Uterus (tissue), 4 donors: ENCODE measurements around the gene SH2D3C. TPM values are rescaled to one million over a fixed set of nuclear protein-coding genes. Genes with fewer than 3 reads are reported as not detected.

Experiments used
- DNase-seq, 2 donors: peaks; one replicate each; pipeline ENCODE4 v3.0.0-alpha.2; 2019 to 2020
- H3K27ac ChIP-seq, 2 donors: fragments of 200-600 bp; sonication (generic); 1 replicate in 1 of 2; 2 replicates in 1 of 2; pipeline ENCODE4 v1.5.1; 2016 to 2018
- H3K27me3 ChIP-seq, 2 donors: fragments of 200-600 bp; sonication (generic); one replicate each; pipeline ENCODE4 v1.5.1; 2018 to 2019; ENCODE audit warnings: control low read depth in 1 of 2
- H3K36me3 ChIP-seq, 2 donors: fragments of 200-600 bp; sonication (generic); one replicate each; pipeline ENCODE4 v1.5.1; 2019; ENCODE audit warnings: control low read depth in 1 of 2
- H3K4me1 ChIP-seq, 2 donors: fragments of 200-600 bp; sonication (generic); one replicate each; pipeline ENCODE4 v1.5.1; 2018 to 2019; ENCODE audit warnings: control low read depth in 1 of 2
- H3K4me3 ChIP-seq, 2 donors: fragments of 200-600 bp; sonication (generic); 1 replicate in 1 of 2; 2 replicates in 1 of 2; pipeline ENCODE4 v1.5.1; 2018 to 2019; ENCODE audit warnings: mild to moderate bottlenecking in 1 of 2
- H3K9me3 ChIP-seq, 2 donors: fragments of 200-600 bp; sonication (generic); one replicate each; pipeline ENCODE4 v1.5.1; 2019; ENCODE audit warnings: control low read depth in 1 of 2
- POLR2A ChIP-seq, 2 donors: fragments of 450-650 bp; IDR thresholded peaks; one replicate each; pipeline ENCODE4 v1.6.1; 2016; ENCODE audit warnings: antibody characterized with exemption in 2 of 2, mild to moderate bottlenecking in 1 of 2, moderate library complexity in 1 of 2
- intact Hi-C: fragments of 100-400 bp; cut with DNase I; formaldehyde crosslinking; loops from one replicate; pipeline ENCODE4 v1.15.1; 2023; ENCODE audit warnings: low total_unique reads
- total RNA-seq, 4 donors: library from RNA; depleted of rRNA in 3 of 4; stranded (reverse); fragments of >200 nt in 3 of 4; gene quantifications; one replicate each; pipeline versions ENCODE4 v1.1.0 to v1.2.4, GENCODE V29; 2014 to 2023
- TF ChIP-seq, protein P1 (sequence below), 4 experiments: fragments of 200-600 bp in 2 of 4; fragments of 450-650 bp in 2 of 4; sonication (generic) in 2 of 4; IDR thresholded peaks; one replicate each; pipeline ENCODE4 v1.5.1; 2016 to 2019; ENCODE audit warnings: antibody characterized with exemption in 4 of 4, mild to moderate bottlenecking in 2 of 4, moderate library complexity in 1 of 4
- donor health status: DM: yes; HTN: yes; CAD: no.

Gene SH2D3C
- total RNA-seq, 4 donors from 2014 or later: 3.6 to 38.1 (median 19.8) TPM

DNA sequence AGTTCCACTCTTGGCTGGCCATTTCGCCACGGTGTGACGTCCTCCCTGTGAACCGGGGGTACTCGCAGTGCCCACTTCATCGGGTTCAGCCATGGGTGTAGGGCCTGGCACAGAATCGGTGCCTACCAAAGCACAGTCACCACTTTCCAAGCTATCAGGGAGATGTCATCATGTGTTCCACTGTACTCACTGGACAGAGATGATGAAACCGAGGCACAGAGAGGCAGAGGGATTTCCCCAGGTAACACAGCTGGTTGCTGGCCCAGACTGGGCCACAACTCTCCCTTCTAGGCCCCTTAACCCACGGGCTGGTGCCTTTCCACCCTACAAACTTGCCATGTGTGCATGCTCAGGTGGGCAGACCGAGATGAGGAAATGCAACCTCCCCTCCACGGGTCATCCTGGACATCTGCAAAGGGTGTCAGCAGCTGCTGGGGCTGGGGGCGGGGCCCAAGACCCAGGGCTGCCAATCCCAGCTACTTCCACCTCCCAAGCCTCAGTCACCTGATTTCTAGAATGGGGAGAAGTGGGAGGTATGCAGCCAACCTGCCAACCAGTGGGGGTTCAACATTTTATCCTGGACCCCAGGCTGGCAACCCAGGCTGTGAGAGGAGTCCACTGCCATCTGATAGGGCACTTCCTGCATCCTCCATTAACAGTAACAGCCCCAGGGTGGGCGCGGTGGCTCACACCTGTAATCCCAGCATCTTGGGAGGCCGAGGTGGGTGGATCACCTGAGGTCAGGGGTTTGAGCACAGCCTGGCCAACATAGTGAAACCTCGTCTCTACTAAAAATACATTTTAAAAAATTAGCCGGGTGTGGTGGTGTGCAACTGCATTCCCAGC is 893 bp upstream of the SH2D3C start:
- no peak for TF ChIP-seq POLR2A (IDR thresholded peaks at IDR 0.05)
- TF ChIP-seq, protein P1, sequence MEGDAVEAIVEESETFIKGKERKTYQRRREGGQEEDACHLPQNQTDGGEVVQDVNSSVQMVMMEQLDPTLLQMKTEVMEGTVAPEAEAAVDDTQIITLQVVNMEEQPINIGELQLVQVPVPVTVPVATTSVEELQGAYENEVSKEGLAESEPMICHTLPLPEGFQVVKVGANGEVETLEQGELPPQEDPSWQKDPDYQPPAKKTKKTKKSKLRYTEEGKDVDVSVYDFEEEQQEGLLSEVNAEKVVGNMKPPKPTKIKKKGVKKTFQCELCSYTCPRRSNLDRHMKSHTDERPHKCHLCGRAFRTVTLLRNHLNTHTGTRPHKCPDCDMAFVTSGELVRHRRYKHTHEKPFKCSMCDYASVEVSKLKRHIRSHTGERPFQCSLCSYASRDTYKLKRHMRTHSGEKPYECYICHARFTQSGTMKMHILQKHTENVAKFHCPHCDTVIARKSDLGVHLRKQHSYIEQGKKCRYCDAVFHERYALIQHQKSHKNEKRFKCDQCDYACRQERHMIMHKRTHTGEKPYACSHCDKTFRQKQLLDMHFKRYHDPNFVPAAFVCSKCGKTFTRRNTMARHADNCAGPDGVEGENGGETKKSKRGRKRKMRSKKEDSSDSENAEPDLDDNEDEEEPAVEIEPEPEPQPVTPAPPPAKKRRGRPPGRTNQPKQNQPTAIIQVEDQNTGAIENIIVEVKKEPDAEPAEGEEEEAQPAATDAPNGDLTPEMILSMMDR (IDR thresholded peaks at IDR 0.05): no peak
- Histone ChIP-seq H3K27ac (peak overlapping the region; percentile 55 to 60), H3K9me3 (no peaks in the 10 kb centered on the region), H3K27me3 (no peaks in the 10 kb centered on the region), H3K36me3 (no peaks in the 10 kb centered on the region), H3K4me1 (no peaks in the 10 kb centered on the region), H3K4me3 (no peak overlapping the region)
- intact Hi-C loops: no loop called here
- no peak for DNase-seq

DNA sequence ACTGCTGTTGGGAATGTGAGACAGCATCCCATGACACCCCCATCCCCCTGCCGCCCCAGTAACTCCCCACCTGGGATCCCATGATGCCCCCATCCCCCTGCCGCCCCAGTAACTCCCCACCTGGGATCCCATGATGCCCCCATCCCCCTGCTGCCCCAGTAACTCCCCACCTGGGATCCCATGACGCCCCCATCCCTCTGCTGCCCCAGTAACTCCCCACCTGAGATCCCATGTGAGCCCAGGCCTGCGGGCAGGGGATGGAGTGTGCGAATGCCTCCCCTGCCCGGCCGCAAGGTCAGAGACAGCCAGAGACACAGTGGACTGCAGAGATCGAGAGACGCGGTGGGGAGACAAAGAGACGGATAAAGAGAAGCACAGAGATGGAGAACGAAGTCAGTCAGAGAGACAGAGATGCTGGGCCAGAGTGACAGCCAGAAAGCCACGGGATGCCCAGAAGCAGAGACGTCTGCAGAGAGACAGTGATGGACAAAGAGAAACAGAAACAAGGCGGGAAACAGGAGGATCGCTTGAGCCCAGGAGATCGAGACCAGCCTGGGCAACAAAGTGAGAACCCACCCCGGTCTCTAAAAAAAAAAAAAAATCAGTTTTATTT is 992 bp downstream of the SH2D3C start:
- H3K27me3 ChIP-seq: no peaks in the 10 kb centered on the region
- no peaks in the 10 kb centered on the region for H3K36me3 ChIP-seq
- TF ChIP-seq, protein P1 (IDR thresholded peaks at IDR 0.05): no peak
- no peak for TF ChIP-seq POLR2A (IDR thresholded peaks at IDR 0.05)
- no peaks in the 10 kb centered on the region for H3K4me1 ChIP-seq
- no peak overlapping the region for H3K27ac ChIP-seq
- no peak for DNase-seq
- no peak overlapping the region for H3K4me3 ChIP-seq
- H3K9me3 ChIP-seq: no peaks in the 10 kb centered on the region
- intact Hi-C loops: no loop called here

DNA sequence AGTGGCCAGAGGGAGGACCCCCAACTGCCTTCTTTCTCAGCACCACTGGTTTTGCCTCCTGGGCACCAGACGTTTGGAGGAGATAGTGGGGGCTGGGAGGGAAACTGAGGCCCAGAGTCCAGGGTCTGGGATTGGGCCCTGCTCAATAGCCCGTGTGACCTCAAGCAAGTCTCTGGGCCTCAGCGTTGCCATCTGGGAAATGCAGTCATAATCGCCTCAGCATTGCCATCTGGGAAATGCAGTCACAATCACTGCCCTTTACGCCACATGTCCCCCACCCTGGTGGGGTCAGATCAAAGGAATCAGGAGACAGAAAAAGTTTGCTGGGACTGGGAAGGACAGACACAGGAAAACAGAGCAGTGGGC is 1.6 kb downstream of the SH2D3C start:
- intact Hi-C loops: no loop called here
- H3K9me3 ChIP-seq: no peaks in the 10 kb centered on the region
- H3K27ac ChIP-seq: no peak overlapping the region
- H3K4me3 ChIP-seq: no peak overlapping the region
- DNase-seq: no peak
- TF ChIP-seq, protein P1 (IDR thresholded peaks at IDR 0.05): no peak
- no peak for TF ChIP-seq POLR2A (IDR thresholded peaks at IDR 0.05)
- H3K36me3 ChIP-seq: no peaks in the 10 kb centered on the region
- no peaks in the 10 kb centered on the region for H3K27me3 ChIP-seq
- no peaks in the 10 kb centered on the region for H3K4me1 ChIP-seq

DNA sequence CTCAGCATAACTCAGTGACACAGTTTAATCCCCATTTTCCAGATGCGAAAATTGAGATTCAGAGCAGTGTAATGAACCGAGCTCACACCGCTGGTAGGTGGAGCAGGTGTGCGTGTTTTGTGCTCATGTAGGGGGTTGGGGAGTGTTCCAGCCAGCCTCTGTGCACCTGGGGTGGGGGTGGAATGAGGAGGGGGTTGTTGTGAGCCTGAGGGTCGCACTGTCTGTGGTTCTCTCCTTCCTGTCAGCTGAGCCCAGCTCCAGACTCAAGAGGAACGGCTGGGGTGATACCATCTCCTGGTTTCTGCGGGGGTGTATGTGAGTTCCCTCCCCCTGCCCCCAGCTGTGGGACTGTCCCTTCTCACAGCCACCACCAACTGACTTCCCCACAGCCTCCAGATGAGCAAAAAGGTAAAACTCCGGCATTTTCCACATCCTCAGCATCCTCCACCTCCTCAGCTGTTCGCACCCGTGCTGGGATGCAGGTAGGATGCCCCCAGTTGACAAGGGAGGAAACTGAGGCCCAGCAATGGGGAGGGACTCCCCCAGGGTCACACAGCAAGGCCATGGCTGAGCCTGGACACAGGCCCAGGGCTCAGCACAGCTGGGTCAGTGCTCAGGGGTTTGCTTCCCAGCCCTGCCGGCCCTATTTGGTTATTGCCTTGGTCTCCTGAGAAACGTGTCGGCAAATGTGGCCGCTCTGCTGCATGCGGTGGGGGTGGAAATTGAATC is 2.1 kb downstream of the SH2D3C start:
- Histone ChIP-seq H3K4me3 (no peak overlapping the region), H3K27me3 (no peaks in the 10 kb centered on the region), H3K27ac (no peak overlapping the region), H3K4me1 (no peaks in the 10 kb centered on the region), H3K9me3 (no peaks in the 10 kb centered on the region), H3K36me3 (no peaks in the 10 kb centered on the region)
- intact Hi-C loops: no loop called here
- DNase-seq: no peak
- no peak for TF ChIP-seq POLR2A (IDR thresholded peaks at IDR 0.05)

- Histone ChIP-seq H3K27ac (no peak overlapping the region), H3K4me3 (no peak overlapping the region), H3K27me3 (no peaks in the 10 kb centered on the region), H3K36me3 (no peaks in the 10 kb centered on the region), H3K9me3 (no peaks in the 10 kb centered on the region), H3K4me1 (peaks cover 0 to 5% of the 10 kb centered on the region in 2 donors)
- no peak for TF ChIP-seq POLR2A (IDR thresholded peaks at IDR 0.05)
- TF ChIP-seq, protein P1 (IDR thresholded peaks at IDR 0.05): no peak
- intact Hi-C loops: no loop called here
- DNase-seq: no peak
Observed at GRCh38 chr9:127773981-127774380, 4.5 kb downstream of the SH2D3C start.
